Stomach (tissue), 4 donors: ENCODE results near the gene PTPN14.

ENCODE experiments used
- CTCF ChIP-seq, 7 experiments: fragments of 450-650 bp in 4 of 7; fragments of 200-600 bp in 3 of 7; sonication (generic) in 3 of 7; IDR thresholded peaks; one replicate each; pipeline ENCODE4 v1.5.1; 2016 to 2019; ENCODE audit warnings: antibody characterized with exemption in 7 of 7, control low read depth in 2 of 7, mild to moderate bottlenecking in 1 of 7
- POLR2A ChIP-seq, 4 donors: fragments of 450-650 bp; IDR thresholded peaks; one replicate each; pipeline ENCODE4 v1.6.1; 2016; ENCODE audit warnings: antibody characterized with exemption in 4 of 4, control low read depth in 2 of 4, mild to moderate bottlenecking in 1 of 4, moderate library complexity in 1 of 4

GRCh38 chr1:214464445-214465287, 86.7 kb downstream of the PTPN14 start:
- TF ChIP-seq CTCF (IDR thresholded peaks at IDR 0.05) (no peak), POLR2A (IDR thresholded peaks at IDR 0.05) (no peak)
